ENCODE results near the gene ATP4A.

- TF ChIP-seq YY1 (IDR thresholded peaks at IDR 0.05; ENCODE audit: insufficient read depth, insufficient read length) = no peak
- TF ChIP-seq ZNF274 (IDR thresholded peaks at IDR 0.05; ENCODE audit: low read depth, low read length) = no peak
Measured at GRCh38 chr19:35560271-35560670, 3.2 kb downstream of the ATP4A start.
